ENCODE results near the gene TRPM2. TPM values are rescaled to one million over a fixed set of nuclear protein-coding genes. Genes with fewer than 3 reads are reported as not detected.

The TRPM2 gene
- total RNA-seq, 4 donors from 2014 or later = 1.0 to 3.3 (median 3.1) TPM

DNA sequence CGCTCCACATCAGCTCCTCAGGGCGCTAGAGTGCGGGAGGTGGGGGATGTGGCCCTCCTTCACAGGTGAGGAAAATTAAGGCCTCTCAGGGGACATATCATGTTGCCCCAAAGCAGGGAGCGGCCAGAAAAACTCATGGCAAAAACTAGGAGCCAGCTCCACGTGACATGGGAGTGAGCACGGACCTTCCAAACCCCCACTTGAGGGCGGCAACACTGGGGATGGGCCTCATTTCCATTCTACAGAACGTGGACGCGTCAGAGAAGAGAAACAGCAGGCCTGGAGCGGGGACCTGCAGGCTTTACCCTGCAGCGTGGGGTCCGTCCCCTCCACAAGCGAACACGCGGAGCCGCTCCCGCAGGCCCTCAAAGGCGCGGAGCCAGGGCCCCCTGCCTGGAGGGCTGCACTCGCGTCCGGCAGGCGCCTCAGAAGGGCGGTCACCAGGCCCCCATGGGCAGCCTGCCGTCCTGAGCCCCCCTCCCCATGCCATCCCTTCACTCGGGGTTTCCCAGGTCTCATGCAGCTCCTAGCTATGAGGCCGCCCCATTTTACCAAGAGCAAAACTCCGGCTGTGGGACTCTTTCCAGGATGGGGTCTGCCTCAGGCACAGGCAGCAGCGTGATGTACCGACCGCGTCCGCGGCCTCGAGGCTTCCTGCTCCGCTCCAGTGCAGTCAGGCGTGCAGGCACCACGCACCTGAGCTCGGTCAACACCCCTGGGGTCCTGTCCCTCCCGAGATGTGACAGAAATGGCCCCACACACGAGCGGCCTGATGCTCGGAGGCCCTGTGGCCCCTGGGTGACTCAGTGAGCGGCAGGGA, 19.7 kb upstream of the TRPM2 start:
- H3K4me3 ChIP-seq = no peak overlapping the region
- H3K27me3 ChIP-seq = no peaks in the 10 kb centered on the region
- no peak overlapping the region for H3K27ac ChIP-seq
- WGBS, 2 donors (ENCODE audit: low coverage in 1 of 2) = 71 to 73% methylated on average over 3 to 12 of the region's 45 CpGs
- no peak for ATAC-seq
- H3K4me1 ChIP-seq = peaks cover 0 to 20% (median 7%) of the 10 kb centered on the region in 3 donors
- H3K9me3 ChIP-seq = no peaks in the 10 kb centered on the region
- TF ChIP-seq POLR2AphosphoS5 (IDR thresholded peaks at IDR 0.05) (no peak), POLR2A (IDR thresholded peaks at IDR 0.05) (no peak), EP300 (IDR thresholded peaks at IDR 0.05) (no peak)
- TF ChIP-seq, protein P1, sequence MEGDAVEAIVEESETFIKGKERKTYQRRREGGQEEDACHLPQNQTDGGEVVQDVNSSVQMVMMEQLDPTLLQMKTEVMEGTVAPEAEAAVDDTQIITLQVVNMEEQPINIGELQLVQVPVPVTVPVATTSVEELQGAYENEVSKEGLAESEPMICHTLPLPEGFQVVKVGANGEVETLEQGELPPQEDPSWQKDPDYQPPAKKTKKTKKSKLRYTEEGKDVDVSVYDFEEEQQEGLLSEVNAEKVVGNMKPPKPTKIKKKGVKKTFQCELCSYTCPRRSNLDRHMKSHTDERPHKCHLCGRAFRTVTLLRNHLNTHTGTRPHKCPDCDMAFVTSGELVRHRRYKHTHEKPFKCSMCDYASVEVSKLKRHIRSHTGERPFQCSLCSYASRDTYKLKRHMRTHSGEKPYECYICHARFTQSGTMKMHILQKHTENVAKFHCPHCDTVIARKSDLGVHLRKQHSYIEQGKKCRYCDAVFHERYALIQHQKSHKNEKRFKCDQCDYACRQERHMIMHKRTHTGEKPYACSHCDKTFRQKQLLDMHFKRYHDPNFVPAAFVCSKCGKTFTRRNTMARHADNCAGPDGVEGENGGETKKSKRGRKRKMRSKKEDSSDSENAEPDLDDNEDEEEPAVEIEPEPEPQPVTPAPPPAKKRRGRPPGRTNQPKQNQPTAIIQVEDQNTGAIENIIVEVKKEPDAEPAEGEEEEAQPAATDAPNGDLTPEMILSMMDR (IDR thresholded peaks at IDR 0.05) = no peak
- H3K36me3 ChIP-seq = peaks cover 0 to 74% of the 10 kb centered on the region in 2 donors

DNA sequence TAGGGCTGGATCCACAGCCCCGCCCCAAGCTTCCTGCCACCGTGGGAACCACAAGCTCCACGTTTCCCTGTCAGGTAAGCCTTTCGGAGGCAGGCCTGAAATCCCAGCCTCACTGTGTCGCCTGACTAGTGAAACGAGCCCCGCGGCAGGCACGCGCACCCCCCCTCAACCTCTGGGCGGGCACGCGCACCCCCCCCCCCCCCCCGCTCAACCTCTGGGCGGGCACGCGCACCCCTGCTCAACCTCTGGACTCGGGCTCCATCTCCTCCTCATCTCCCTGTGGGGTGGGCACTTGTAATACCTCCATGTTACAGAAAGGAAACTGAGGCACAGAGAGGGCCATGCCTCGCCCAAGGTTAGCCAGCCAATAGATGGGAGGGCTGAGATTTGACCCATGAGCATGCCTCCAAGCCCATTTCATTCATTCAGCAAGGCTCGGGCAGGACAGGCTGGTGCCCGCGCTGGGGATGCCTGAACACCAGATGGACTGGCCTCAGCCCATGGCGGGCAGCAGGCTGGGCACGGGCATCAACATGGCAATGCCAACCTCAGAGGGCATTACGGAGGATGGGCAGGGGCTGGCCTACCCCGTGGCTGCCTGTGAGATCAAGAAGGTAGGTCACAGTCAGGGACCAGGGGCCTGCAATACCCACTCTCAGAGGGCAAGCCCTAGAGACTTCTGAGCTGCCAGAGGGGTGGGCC, 18.9 kb upstream of the TRPM2 start:
- no peaks in the 10 kb centered on the region for H3K9me3 ChIP-seq
- H3K36me3 ChIP-seq = peaks cover 0 to 71% of the 10 kb centered on the region in 2 donors
- no peak overlapping the region for H3K27ac ChIP-seq
- ATAC-seq = no peak
- H3K27me3 ChIP-seq = no peaks in the 10 kb centered on the region
- TF ChIP-seq, protein P1 (IDR thresholded peaks at IDR 0.05) = no peak
- TF ChIP-seq POLR2A (IDR thresholded peaks at IDR 0.05) (no peak), EP300 (IDR thresholded peaks at IDR 0.05) (no peak), POLR2AphosphoS5 (IDR thresholded peaks at IDR 0.05) (no peak)
- no peak overlapping the region for H3K4me3 ChIP-seq
- 70 to 79% methylated on average over 2 of the region's 26 CpGs for WGBS, 2 donors (ENCODE audit: low coverage in 1 of 2)
- peaks cover 0 to 20% (median 7%) of the 10 kb centered on the region in 3 donors for H3K4me1 ChIP-seq

DNA sequence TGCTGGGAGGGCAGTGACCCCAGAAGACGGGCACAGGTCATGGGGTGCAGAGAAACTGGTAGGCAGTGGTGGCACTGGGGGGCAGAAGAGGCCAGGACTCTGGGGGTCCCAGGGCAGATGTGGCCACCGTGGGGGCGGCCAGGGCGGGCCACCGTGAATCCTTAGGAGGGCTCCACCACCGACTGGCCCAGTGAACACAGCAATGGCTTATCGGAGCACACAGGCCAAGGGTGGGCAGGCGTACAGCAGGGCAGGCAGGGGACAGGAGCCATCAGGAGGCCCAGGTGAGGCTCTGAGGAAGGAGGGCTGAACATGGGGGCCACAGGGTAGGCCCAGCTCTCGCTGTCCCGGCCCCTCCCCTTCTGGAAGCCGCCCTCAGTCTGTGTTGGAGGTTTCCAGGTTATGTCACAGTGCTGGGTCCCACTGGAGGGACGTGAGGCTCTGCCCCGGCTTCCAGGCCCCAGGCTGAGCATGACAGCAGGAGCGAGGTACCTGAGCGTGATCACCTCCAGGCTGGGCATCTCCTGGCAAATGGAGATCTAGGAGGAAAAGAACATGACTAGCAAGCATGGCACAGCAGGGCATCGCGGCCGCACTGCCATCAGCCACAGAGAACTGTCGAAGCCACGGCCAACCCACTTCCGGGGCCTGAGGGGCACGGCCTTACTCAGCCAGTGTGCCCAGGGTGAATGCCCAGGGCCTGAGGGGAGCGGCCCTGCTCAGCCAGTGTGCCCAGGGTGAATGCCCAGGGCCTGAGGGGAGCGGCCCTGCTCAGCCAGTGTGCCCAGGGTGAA, 18.0 kb upstream of the TRPM2 start:
- no peak overlapping the region for H3K27ac ChIP-seq
- ATAC-seq = no peak
- H3K36me3 ChIP-seq = peaks cover 0 to 61% of the 10 kb centered on the region in 2 donors
- H3K9me3 ChIP-seq = no peaks in the 10 kb centered on the region
- H3K27me3 ChIP-seq = no peaks in the 10 kb centered on the region
- peaks cover 0 to 30% (median 14%) of the 10 kb centered on the region in 3 donors for H3K4me1 ChIP-seq
- no peak overlapping the region for H3K4me3 ChIP-seq
- no peak for TF ChIP-seq POLR2AphosphoS5 (IDR thresholded peaks at IDR 0.05)
- TF ChIP-seq EP300 (IDR thresholded peaks at IDR 0.05) = no peak
- TF ChIP-seq POLR2A (IDR thresholded peaks at IDR 0.05) = no peak
- TF ChIP-seq, protein P1 (IDR thresholded peaks at IDR 0.05) = no peak
- 90% methylated on average over 1 of the region's 24 CpGs; no CpG with 5 or more reads in 1 of the 2 donors for WGBS, 2 donors (ENCODE audit: low coverage in 1 of 2)

DNA sequence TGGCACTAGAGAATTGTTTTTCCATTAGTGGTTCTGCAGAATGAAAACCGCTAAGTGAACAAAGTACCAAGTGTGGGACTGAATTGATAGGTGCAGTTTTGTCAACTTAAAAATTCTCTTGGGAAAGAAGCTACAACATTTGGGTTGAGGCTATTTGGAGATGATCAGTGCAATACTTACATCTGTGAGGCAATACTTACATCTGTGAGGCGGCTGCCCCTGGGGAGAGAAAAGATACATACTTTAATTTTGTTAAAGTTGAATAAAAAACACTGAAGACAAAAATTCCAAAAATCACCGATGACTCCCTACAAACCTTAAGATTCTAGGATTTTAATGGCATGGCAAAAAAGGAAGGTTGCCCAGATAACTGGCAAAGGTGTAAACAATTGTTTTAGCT, 16.0 kb upstream of the TRPM2 start:
- TF ChIP-seq EP300 (IDR thresholded peaks at IDR 0.05) (no peak), POLR2A (IDR thresholded peaks at IDR 0.05) (no peak), POLR2AphosphoS5 (IDR thresholded peaks at IDR 0.05) (no peak)
- TF ChIP-seq, protein P1 (IDR thresholded peaks at IDR 0.05) = no peak
- H3K9me3 ChIP-seq = no peaks in the 10 kb centered on the region
- 67 to 73% methylated on average over 3 of the region's 3 CpGs for WGBS, 2 donors (ENCODE audit: low coverage in 1 of 2)
- H3K27me3 ChIP-seq = no peaks in the 10 kb centered on the region
- peaks cover 0 to 41% of the 10 kb centered on the region in 2 donors for H3K36me3 ChIP-seq
- H3K4me1 ChIP-seq = peaks cover 0 to 30% (median 14%) of the 10 kb centered on the region in 3 donors
- peak overlapping the region in 3 of 4 donors; percentile 99 for H3K27ac ChIP-seq
- no peak for ATAC-seq
- no peak overlapping the region for H3K4me3 ChIP-seq
